ENCODE results near the gene RCL1.
A peak's percentile ranks its signal among the peaks of the same experiment; 100 is the strongest.

The RCL1 gene

GRCh38 chr9:4844056-4844838 is 51.5 kb downstream of the RCL1 start:
- no peak for DNase-seq

- DNase-seq: no peak
These were observed 56.6 kb downstream of the RCL1 start for GRCh38 chr9:4849369-4849768.

- DNase-seq: no peak
These were observed 58.0 kb downstream of the RCL1 start for GRCh38 chr9:4850603-4851310.

- DNase-seq: no peak
These were observed 59.7 kb downstream of the RCL1 start for GRCh38 chr9:4852419-4852818.

- no peak for DNase-seq
These were observed 61.5 kb downstream of the RCL1 start for GRCh38 chr9:4854265-4854590.

GRCh38 chr9:4855841-4856240 is 63.1 kb downstream of the RCL1 start:
- DNase-seq: no peak

GRCh38 chr9:4857163-4857810 is 64.5 kb downstream of the RCL1 start:
- no peak for DNase-seq

- DNase-seq: no peak
These were observed 66.3 kb downstream of the RCL1 start for GRCh38 chr9:4859035-4859434.

- no peak for DNase-seq
These were observed 67.6 kb downstream of the RCL1 start for GRCh38 chr9:4860383-4860782.

- no peak for DNase-seq
These were observed 68.4 kb downstream of the RCL1 start for GRCh38 chr9:4861145-4861544.

GRCh38 chr9:4861736-4862451 is 69.2 kb downstream of the RCL1 start:
- no peak for DNase-seq

GRCh38 chr9:4862506-4863250 is 69.9 kb downstream of the RCL1 start:
- DNase-seq: no peak

- no peak for DNase-seq
These were observed 71.5 kb downstream of the RCL1 start for GRCh38 chr9:4864234-4864661.

- DNase-seq: no peak
These were observed 72.0 kb downstream of the RCL1 start for GRCh38 chr9:4864698-4865097.

GRCh38 chr9:4865681-4866080 is 72.9 kb downstream of the RCL1 start:
- no peak for DNase-seq

- DNase-seq: no peak
These were observed 73.7 kb downstream of the RCL1 start for GRCh38 chr9:4866239-4866969.

GRCh38 chr9:4873066-4873465 is 80.3 kb downstream of the RCL1 start:
- DNase-seq: no peak

- DNase-seq: no peak
These were observed 82.8 kb downstream of the RCL1 start for GRCh38 chr9:4875559-4875958.

GRCh38 chr9:4879115-4879558 is 86.4 kb downstream of the RCL1 start:
- DNase-seq: no peak

- DNase-seq: no peak
These were observed 90.7 kb downstream of the RCL1 start for GRCh38 chr9:4883326-4883873.

- DNase-seq: no peak
These were observed 94.0 kb downstream of the RCL1 start for GRCh38 chr9:4886698-4887097.

- peak; percentile 6 for DNase-seq
These were observed 94.8 kb downstream of the RCL1 start for GRCh38 chr9:4887556-4887955.
